Ovary (tissue), 3 donors: ENCODE results near the gene KCTD16.

Experiments used
- CTCF ChIP-seq, 3 donors: fragments of 450-650 bp in 2 of 3; fragments of 200-600 bp in 1 of 3; IDR thresholded peaks; one replicate each; pipeline versions ENCODE4 v1.5.1 to v1.8.0; 2016 to 2022; ENCODE audit warnings: antibody characterized with exemption in 3 of 3, mild to moderate bottlenecking in 1 of 3
- POLR2A ChIP-seq: fragments of 450-650 bp; IDR thresholded peaks from one replicate; pipeline ENCODE4 v1.6.1; 2017; ENCODE audit warnings: antibody characterized with exemption, mild to moderate bottlenecking, moderate library complexity
- donor health status: DM: no; HTN: no; CAD: no.

DNA sequence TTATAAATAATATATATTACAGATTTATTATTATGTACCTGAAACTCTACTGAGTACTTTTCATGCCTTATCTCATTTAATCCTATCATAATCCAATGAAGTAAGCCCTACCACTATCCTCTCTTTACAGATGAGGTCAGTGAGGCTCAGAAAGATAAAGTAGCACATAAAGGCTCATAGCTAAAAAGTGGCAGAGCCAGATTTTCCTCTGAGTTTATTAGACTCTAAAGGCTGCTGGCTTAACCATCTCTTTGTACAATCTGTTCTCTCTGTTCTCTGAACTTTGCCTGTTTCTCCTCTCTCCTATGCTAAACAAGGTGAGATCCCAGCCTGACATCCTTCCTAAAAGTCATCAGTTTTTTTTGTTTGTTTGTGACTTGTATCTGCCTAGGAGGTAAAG lies 311.2 kb downstream of the KCTD16 start:
- TF ChIP-seq POLR2A: no peak
- no peak for TF ChIP-seq CTCF (IDR thresholded peaks at IDR 0.05)
